Left lung (tissue), 10 donors: Measurements from ENCODE around the gene ROBO1. TPM values are rescaled to one million over a fixed set of nuclear protein-coding genes. Genes with fewer than 3 reads are reported as not detected.

Experiments
- ATAC-seq: fragments of 200-7000 bp; cut with Tn5 transposase; one replicate; pipeline ENCODE4 v1.9.1; 2020; ENCODE audit warnings: moderate library complexity
- DNase-seq, 4 donors: peaks; one replicate each; pipeline ENCODE4 v3.0.0-alpha.2; 2013 to 2020
- H3K27ac ChIP-seq, 2 donors: fragments of 200-600 bp; sonication (generic) in 1 of 2; one replicate each; pipeline versions ENCODE4 v1.5.0 to v1.8.0; 2020 to 2021
- H3K27me3 ChIP-seq, 2 donors: fragments of 200-600 bp; sonication (generic) in 1 of 2; one replicate each; pipeline versions ENCODE4 v1.5.0 to v1.8.0; 2020 to 2021
- H3K36me3 ChIP-seq, 2 donors: fragments of 200-600 bp; sonication (generic) in 1 of 2; one replicate each; pipeline versions ENCODE4 v1.5.0 to v1.8.0; 2020 to 2021
- H3K4me1 ChIP-seq, 2 donors: fragments of 200-600 bp; one replicate each; pipeline ENCODE4 v1.8.0; 2021
- H3K4me3 ChIP-seq, 2 donors: fragments of 200-600 bp; sonication (generic) in 1 of 2; one replicate each; pipeline versions ENCODE4 v1.5.0 to v1.8.0; 2020 to 2021; ENCODE audit warnings: mild to moderate bottlenecking in 1 of 2
- H3K9me3 ChIP-seq, 2 donors: fragments of 200-600 bp; sonication (generic) in 1 of 2; one replicate each; pipeline versions ENCODE4 v1.5.0 to v1.8.0; 2020 to 2021
- CTCF ChIP-seq, 2 donors: fragments of 200-600 bp; sonication (generic) in 1 of 2; IDR thresholded peaks; one replicate each; pipeline versions ENCODE4 v1.5.0 to v1.8.0; 2021; ENCODE audit warnings: antibody characterized with exemption in 2 of 2
- intact Hi-C, 2 donors: fragments of 100-400 bp; cut with DNase I; formaldehyde crosslinking; loops; one replicate each; pipeline versions ENCODE4 v1.11.2 to v1.14.2; 2022
- polyA plus RNA-seq, 6 donors: library from polyadenylated mRNA; unstranded; fragments of 120-200 nt; gene quantifications; one replicate each; pipeline ENCODE4 v1.2.1, GENCODE V29; 2013; ENCODE audit not compliant: insufficient read length in 6 of 6
- total RNA-seq, 2 donors: library from RNA; stranded (reverse); fragmentation: NEBNext Ultra II Directional; extraction: Animal tissue kit (Norgen Biotek cat#: 25700); gene quantifications; one replicate each; pipeline ENCODE4 v1.2.1, GENCODE V29; 2021
- donor health status: DM: no; HTN: yes; CAD: no.
- donor health status: DM: no; HTN: no; CAD: no.

The ROBO1 gene
- total and polyA plus RNA-seq, 8 donors: 20.3 to 134 (median 102) TPM

GRCh38 chr3:79396595-79396994 lies 371.2 kb downstream of the ROBO1 start:
- H3K36me3 ChIP-seq: no peaks in the 10 kb centered on the region
- H3K4me3 ChIP-seq: no peak overlapping the region
- no peak for ATAC-seq
- H3K4me1 ChIP-seq: no peaks in the 10 kb centered on the region
- no peak for DNase-seq
- intact Hi-C loops: no loop called here
- H3K27ac ChIP-seq: no peak overlapping the region
- no peaks in the 10 kb centered on the region for H3K27me3 ChIP-seq
- TF ChIP-seq CTCF (IDR thresholded peaks at IDR 0.05): no peak
- peaks cover 0 to 3% of the 10 kb centered on the region in 2 donors for H3K9me3 ChIP-seq

DNA sequence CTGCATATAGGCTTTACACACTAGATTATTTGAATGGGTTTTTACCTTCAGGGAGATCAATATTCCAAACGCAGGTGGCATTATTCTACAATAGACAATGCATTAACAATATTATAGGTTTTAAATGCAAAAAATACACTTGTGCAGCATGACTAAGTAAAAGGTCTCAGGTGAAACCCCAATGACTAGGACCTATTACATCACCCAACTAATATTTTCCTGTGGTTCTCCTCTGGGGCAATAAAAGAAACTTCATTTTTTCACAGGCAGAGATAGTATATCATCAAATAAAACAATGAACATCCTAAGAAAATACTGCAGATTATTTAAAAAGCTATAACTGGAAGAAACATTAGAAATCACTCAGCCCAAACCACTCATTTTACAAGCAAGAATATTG lies 375.3 kb downstream of the ROBO1 start:
- no peaks in the 10 kb centered on the region for H3K4me1 ChIP-seq
- no peak for TF ChIP-seq CTCF (IDR thresholded peaks at IDR 0.05)
- H3K9me3 ChIP-seq: no peaks in the 10 kb centered on the region
- H3K36me3 ChIP-seq: no peaks in the 10 kb centered on the region
- no peak overlapping the region for H3K27ac ChIP-seq
- no peak for DNase-seq
- no peak for ATAC-seq
- no peaks in the 10 kb centered on the region for H3K27me3 ChIP-seq
- no peak overlapping the region for H3K4me3 ChIP-seq
- intact Hi-C loops: no loop called here

DNA sequence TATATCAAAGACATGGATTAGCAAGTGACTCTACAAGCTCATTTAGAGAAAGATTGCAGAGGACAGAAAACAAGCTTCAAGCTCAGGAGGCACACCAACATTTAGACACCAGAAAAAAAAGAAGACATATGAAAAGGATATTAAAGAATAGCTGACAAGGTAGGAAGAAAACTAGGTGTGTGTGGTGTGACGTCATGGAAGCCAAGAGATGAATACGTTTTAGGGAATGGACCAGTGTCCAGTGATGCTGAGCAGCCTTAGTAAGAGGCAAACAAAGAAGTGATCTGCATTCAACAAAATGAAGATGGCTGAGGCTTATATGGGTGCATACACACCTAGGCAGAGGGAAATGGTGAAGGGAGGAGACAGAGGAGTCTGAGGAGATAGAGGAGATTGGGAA lies 377.4 kb downstream of the ROBO1 start:
- Histone ChIP-seq H3K4me1 (no peaks in the 10 kb centered on the region), H3K27me3 (no peaks in the 10 kb centered on the region), H3K27ac (no peak overlapping the region), H3K4me3 (no peak overlapping the region), H3K36me3 (no peaks in the 10 kb centered on the region), H3K9me3 (no peaks in the 10 kb centered on the region)
- TF ChIP-seq CTCF (IDR thresholded peaks at IDR 0.05): no peak
- DNase-seq: no peak
- intact Hi-C loops: no loop called here
- ATAC-seq: no peak

- no peak overlapping the region for H3K4me3 ChIP-seq
- no peaks in the 10 kb centered on the region for H3K27me3 ChIP-seq
- no peak for DNase-seq
- no peak for TF ChIP-seq CTCF (IDR thresholded peaks at IDR 0.05)
- ATAC-seq: no peak
- no peak overlapping the region for H3K27ac ChIP-seq
- H3K36me3 ChIP-seq: no peaks in the 10 kb centered on the region
- intact Hi-C loops: no loop called here
- H3K9me3 ChIP-seq: no peaks in the 10 kb centered on the region
- no peaks in the 10 kb centered on the region for H3K4me1 ChIP-seq
Observed at GRCh38 chr3:79385211-79385610, 382.6 kb downstream of the ROBO1 start.

- intact Hi-C loops: no loop called here
- H3K4me3 ChIP-seq: no peak overlapping the region
- ATAC-seq (no peak), DNase-seq (peak in 1 of 4 donors; percentile 16)
- no peaks in the 10 kb centered on the region for H3K9me3 ChIP-seq
- no peaks in the 10 kb centered on the region for H3K4me1 ChIP-seq
- no peak overlapping the region for H3K27ac ChIP-seq
- TF ChIP-seq CTCF (IDR thresholded peaks at IDR 0.05): no peak
- H3K36me3 ChIP-seq: no peaks in the 10 kb centered on the region
- no peaks in the 10 kb centered on the region for H3K27me3 ChIP-seq
Observed at GRCh38 chr3:79383402-79384012, 384.3 kb downstream of the ROBO1 start.
